ENCODE results near the gene SEPTIN2.
A peak's percentile ranks its signal among the peaks of the same experiment; 100 is the strongest.

Gene SEPTIN2

DNA sequence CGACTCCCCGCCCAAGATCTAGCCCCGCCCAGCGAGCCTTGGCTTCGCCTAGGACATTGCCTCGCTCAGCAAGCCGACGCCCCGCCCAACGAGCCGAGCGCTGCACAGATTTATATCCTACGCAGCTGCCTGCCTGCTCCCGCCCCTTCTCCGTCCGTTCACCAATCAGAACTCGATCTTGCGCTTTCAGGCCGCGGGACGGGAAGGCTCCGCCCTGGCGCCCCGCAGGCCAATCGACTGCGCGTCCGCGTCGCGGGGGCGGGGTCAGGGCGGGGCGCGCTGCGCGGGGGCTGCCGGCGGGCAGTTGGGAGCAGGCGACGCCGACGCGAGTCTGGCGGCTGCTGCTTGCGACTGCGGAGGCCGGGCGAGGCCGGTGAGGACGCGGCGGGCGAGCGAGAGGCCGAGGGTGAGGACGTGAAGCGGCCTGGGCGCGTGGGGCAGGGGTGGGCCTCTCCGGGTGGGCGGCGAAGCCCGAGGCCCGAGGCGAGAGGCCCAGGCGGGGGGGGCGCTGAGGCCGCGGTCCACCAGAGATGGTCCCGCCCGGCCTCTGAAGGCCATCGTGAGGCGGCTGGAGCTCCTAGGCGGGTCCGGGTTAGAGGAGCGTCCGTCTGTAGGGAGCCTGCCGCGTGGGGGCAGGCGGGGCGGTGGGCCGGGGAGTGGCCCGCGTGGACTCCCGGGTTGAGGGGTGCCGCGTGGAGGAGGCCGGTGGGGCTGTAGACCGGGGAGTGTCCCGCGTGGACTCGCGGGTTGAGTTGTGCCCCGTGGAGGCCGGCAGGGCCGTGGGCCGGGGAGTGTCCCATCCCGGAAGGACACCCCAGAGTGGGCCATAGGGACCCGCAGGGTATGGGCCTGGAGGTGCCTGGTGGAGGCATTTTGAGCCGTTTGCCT lies 40.5 kb downstream of the SEPTIN2 start, which contains the start of gene FARP2:
FARP2 (plus strand) TSS at position 303 of the 888 bp plus-strand sequence. CDS start 16,823 bp downstream, outside the sequence.
- H3K79me2 ChIP-seq (ENCODE audit: insufficient read depth, low read length), result peaks cover 50% of the 10 kb centered on the region

GRCh38 chr2:241356871-241357260 lies 41.1 kb downstream of the SEPTIN2 start:
- Histone ChIP-seq H3K9me3 (ENCODE audit: insufficient read depth, low read length, severe bottlenecking) (no peaks in the 10 kb centered on the region), H3K27me3 (ENCODE audit: insufficient read depth, low read length, poor library complexity) (no peaks in the 10 kb centered on the region), H3K79me2 (ENCODE audit: insufficient read depth, low read length) (peaks cover 54% of the 10 kb centered on the region), H4K20me1 (ENCODE audit: insufficient read depth, low read length) (peaks cover 43% of the 10 kb centered on the region), H2AFZ (ENCODE audit: low read depth, low read length) (peak overlapping the region; percentile 40; the same call in 1 of the 2 replicates), H3K4me3 (ENCODE audit: low read depth in 1 of 2, low read length in 2 of 2) (peak overlapping the region; percentile 84 to 85; a peak in 3 of 4 replicates), H3K9ac (ENCODE audit: low read depth, low read length) (peak overlapping the region; percentile 77), H3K27ac (ENCODE audit: low read length) (peak overlapping the region; percentile 58), H3K36me3 (ENCODE audit: insufficient read depth, low read length) (peaks cover 28% of the 10 kb centered on the region), H3K4me1 (ENCODE audit: insufficient read depth, low read length) (peaks cover 22% of the 10 kb centered on the region), H3K4me2 (ENCODE audit: insufficient read depth, low read length) (peak overlapping the region; percentile 82)
- DNase-seq (no peak), ATAC-seq (ENCODE audit: insufficient read depth, low read depth) (no peak)
- TF ChIP-seq CTCF (IDR thresholded peaks at IDR 0.05; ENCODE audit: borderline replicate concordance, extremely low read depth, low read length, poor library complexity, severe bottlenecking) (no peak), EZH2 (IDR thresholded peaks at IDR 0.05; ENCODE audit: borderline replicate concordance, low read depth, low read length, severe bottlenecking) (no peak)

More for the DNA sequence above, 40.5 kb downstream of the SEPTIN2 start, which contains the start of gene FARP2:
- ATAC-seq (ENCODE audit: insufficient read depth, low read depth), result peak; percentile 95
- DNase-seq, result peak; percentile 99
- H3K9ac ChIP-seq (ENCODE audit: low read depth, low read length), result peak within 1 kb of the TSS; percentile 77
- H4K20me1 ChIP-seq (ENCODE audit: insufficient read depth, low read length), result peaks cover 39% of the 10 kb centered on the region
- peak within 1 kb of the TSS; percentile 84 to 85; a peak in 3 of 4 replicates for H3K4me3 ChIP-seq (ENCODE audit: low read depth in 1 of 2, low read length in 2 of 2)
- peaks cover 34% of the 10 kb centered on the region for H3K36me3 ChIP-seq (ENCODE audit: insufficient read depth, low read length)
- peak within 1 kb of the TSS; percentile 82 for H3K4me2 ChIP-seq (ENCODE audit: insufficient read depth, low read length)
- no peak for TF ChIP-seq CTCF (IDR thresholded peaks at IDR 0.05; ENCODE audit: borderline replicate concordance, extremely low read depth, low read length, poor library complexity, severe bottlenecking)
- no peak for TF ChIP-seq EZH2 (IDR thresholded peaks at IDR 0.05; ENCODE audit: borderline replicate concordance, low read depth, low read length, severe bottlenecking)
- H2AFZ ChIP-seq (ENCODE audit: low read depth, low read length), result peak within 1 kb of the TSS; percentile 40
- H3K9me3 ChIP-seq (ENCODE audit: insufficient read depth, low read length, severe bottlenecking), result no peaks in the 10 kb centered on the region
- H3K27ac ChIP-seq (ENCODE audit: low read length), result peak within 1 kb of the TSS; percentile 58
- H3K27me3 ChIP-seq (ENCODE audit: insufficient read depth, low read length, poor library complexity), result no peaks in the 10 kb centered on the region
- H3K4me1 ChIP-seq (ENCODE audit: insufficient read depth, low read length), result peaks cover 22% of the 10 kb centered on the region

DNA sequence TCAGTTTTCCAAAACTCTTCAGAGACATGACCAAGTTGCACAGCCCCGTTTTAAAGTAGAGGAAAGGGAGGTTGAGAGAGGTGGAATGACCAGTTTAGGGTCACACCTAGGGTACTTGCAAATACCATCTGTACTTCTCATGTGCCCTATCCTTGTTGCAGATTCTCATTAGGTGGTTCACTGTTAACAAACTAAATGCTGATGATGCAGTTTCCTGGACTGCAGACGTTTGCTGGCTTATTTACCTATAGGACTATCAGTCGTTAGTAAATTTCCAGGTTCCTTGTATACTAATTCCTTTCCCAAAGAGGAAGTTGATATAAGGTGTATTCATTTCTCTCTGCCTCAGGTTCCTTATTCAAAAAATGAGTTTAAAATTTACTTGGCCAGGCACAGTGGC lies 41.8 kb downstream of the SEPTIN2 start:
- Histone ChIP-seq H3K9ac (ENCODE audit: low read depth, low read length) (peak overlapping the region; percentile 77), H2AFZ (ENCODE audit: low read depth, low read length) (no peak overlapping the region), H3K9me3 (ENCODE audit: insufficient read depth, low read length, severe bottlenecking) (no peaks in the 10 kb centered on the region), H3K79me2 (ENCODE audit: insufficient read depth, low read length) (peaks cover 55% of the 10 kb centered on the region), H3K4me3 (ENCODE audit: low read depth in 1 of 2, low read length in 2 of 2) (peak overlapping the region in 1 of 2 experiments; percentile 84; a peak in 3 of 4 replicates), H3K4me1 (ENCODE audit: insufficient read depth, low read length) (peaks cover 22% of the 10 kb centered on the region), H3K36me3 (ENCODE audit: insufficient read depth, low read length) (peaks cover 21% of the 10 kb centered on the region), H3K27me3 (ENCODE audit: insufficient read depth, low read length, poor library complexity) (no peaks in the 10 kb centered on the region), H3K4me2 (ENCODE audit: insufficient read depth, low read length) (peak overlapping the region; percentile 82), H4K20me1 (ENCODE audit: insufficient read depth, low read length) (peaks cover 43% of the 10 kb centered on the region), H3K27ac (ENCODE audit: low read length) (no peak overlapping the region)
- DNase-seq (no peak), ATAC-seq (ENCODE audit: insufficient read depth, low read depth) (no peak)
- TF ChIP-seq CTCF (IDR thresholded peaks at IDR 0.05; ENCODE audit: borderline replicate concordance, extremely low read depth, low read length, poor library complexity, severe bottlenecking) (no peak), EZH2 (IDR thresholded peaks at IDR 0.05; ENCODE audit: borderline replicate concordance, low read depth, low read length, severe bottlenecking) (no peak)
